ENCODE results near the gene ENG.
"Not testable (repeated sequence)": the region's sequence is repeated elsewhere in the genome, so short reads cannot be mapped to it uniquely, and the experiment has no call there.

Gene ENG

DNA sequence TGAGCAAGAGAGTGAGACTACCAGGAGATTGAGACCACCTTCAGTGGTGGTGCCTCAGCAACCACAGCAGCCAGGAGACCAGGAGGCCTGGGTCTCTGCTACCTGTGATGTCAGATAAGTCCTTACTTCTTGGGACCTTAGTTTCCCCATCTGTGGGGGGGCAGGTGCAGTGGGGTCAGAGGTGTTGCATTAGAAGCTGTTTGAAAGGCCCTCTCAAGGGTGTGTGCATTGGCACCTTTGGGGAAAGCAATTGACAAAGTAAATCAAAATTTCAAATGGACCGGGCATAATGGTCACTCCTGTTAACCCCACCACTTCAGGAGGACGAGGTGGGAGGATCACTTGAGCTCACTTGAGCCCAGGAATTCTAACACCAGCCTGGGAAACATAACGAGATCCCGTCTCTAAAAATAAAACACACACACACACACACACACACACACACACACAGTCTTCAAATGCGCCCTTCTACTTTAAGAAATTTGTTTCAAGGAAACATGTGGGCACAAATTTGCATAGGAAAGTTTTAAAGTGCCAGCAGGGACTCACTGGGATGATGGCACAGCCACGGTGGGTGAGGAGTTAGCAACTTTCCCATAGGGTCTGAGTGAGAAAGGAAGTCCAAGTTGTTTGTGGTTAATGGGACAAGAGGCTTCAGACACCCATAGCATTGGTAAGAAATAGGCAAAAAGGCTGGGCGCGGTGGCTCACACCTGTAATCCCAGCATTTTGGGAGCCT is 24.4 kb upstream of the ENG start:
- DNase-seq (ENCODE audit: low read depth in 2 of 2): no peak

- DNase-seq (ENCODE audit: low read depth in 2 of 2): no peak
Measured at GRCh38 chr9:127878001-127878651, 23.7 kb upstream of the ENG start.

GRCh38 chr9:127877566-127877998 is 23.1 kb upstream of the ENG start, which contains the start of gene AK1:
TSS of gene AK1 (minus strand) at chr9:127877675. CDS start at chr9:127874617, 3,058 bp downstream.
- DNase-seq (ENCODE audit: low read depth in 2 of 2): no peak

DNA sequence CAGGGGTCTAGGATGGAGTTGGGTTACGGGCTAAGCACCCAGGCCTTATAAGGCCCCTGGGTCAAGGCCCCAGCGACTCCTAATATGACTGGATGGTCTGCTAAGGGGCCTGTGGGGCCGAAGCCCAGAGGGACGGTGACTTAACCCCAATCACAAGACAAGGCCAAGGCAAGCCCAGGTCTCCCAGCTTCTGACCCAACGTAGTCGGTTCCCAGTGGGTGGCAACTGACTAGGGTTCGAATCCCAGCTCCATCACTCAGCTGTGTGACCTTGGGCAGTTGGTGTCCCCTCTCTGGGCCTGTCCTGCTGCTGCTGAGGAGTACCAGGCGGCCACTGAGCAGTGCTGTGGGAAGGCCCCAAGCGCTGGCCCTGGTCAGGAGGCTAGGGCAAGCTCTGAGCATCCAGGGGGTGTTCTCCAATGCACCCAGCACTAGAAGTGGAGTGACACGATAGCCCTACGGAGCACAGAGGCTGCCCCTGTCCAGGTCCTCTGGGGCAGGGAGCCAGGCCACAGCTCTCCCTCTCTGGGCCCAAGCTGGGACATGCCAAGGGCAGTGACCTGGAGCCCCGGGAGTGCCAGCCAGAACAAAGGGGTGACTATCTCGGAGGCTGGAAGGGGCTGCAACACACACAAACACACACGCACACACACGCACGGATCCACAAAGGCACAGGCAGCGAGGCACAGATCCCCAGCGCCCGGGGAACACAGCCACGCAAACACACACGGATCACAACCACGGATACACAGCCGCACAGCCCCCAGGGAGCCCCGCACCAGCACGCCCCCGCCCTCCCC is 22.5 kb upstream of the ENG start:
- DNase-seq (ENCODE audit: low read depth in 2 of 2): no peak

DNA sequence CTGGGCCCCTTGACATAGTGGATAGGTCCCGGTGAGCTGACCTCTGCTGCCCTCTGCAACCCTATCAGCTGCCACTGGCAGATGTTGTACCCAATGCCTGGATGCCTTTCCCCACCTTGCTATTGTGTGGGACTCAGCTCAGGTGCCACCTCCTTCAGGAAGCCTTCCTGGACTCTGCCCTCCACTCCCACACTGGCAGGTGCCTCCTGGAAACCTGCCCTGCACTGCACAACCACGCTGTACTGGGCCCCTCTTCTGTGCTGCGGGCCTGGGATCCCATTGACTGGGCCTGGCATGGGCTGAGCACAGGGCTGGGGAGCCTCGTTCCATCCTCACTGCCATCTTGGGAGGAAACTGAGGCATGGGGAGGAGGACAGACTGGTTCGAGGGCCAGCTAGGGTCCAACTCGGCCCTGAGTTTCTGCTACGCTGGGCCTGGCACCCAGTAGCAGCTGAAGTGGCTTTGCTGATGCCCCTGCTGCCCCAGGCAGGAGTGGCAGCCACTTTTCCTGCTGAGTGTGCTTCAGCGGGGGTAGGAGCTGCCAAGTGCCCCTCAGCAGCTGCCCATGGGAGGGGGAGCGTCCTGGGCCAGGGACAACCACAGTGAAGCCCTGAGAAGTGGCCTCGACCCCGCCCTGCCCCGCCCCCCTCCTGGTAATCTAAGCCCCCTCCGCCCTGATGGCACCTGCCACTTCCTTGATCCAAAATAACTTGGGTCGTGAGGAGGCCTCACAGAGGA is 21.7 kb upstream of the ENG start:
- no peak for DNase-seq (ENCODE audit: low read depth in 2 of 2)

DNA sequence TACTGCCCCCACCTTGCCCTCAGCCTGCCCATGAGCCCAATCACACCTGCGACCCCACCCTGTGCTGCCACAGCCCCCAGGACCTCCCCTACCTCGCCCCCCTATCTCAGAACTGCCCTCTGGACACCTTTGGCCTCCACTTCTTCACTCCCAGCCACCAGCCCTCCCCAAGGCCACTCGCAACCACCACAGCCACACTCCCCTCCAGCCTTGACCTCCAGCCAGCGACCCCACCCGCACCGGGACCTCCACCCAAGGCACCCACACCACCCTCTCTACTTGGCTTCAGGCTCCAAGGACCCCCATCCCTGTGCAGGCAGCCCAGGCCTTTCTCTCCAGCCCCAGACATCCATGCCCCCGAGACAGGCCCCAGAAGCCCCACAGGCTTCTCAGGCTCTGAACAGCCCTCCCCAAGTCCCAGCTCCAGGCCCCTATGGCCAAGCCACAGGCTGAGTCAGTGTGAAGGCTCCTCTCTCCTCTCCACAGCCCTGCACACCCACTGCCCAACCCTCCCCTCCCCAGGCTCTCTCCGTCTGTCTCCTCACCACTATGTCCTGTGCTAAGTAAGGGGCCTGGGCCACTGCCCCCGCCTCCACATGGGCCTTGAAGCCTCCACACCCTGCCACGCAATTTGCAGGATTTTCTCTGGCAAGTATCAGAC is 21.0 kb upstream of the ENG start:
- no peak for DNase-seq (ENCODE audit: low read depth in 2 of 2)

- no peak for DNase-seq (ENCODE audit: low read depth in 2 of 2)
Measured at GRCh38 chr9:127874301-127875221, 20.1 kb upstream of the ENG start.

DNA sequence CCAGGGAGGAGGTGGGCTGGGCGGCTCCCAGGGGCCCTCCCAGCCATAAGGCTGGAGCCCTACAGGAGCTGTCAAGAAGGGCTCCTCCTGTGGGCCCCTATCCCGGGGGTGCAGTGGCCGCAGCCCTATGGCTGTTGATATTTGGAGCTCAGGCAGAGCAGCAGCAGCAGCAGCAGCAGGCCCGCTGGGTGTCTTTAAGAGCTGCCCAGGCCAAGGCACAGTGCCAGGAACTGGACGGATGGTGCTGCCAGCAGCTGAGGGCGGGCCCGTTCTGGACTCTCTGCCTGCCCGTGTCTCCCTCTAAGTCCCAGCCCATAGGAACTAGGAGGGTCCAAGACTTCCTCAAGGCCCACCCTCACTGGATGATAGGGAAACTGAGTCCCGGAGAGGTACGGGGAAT is 19.4 kb upstream of the ENG start:
- no peak for DNase-seq (ENCODE audit: low read depth in 2 of 2)

- DNase-seq (ENCODE audit: low read depth in 2 of 2): no peak
Measured at GRCh38 chr9:127873223-127873691, 18.8 kb upstream of the ENG start.

- DNase-seq (ENCODE audit: low read depth in 2 of 2): no peak
Measured at GRCh38 chr9:127872369-127873222, 18.1 kb upstream of the ENG start.

- DNase-seq (ENCODE audit: low read depth in 2 of 2): no peak
Measured at GRCh38 chr9:127871531-127871930, 17.1 kb upstream of the ENG start.

DNA sequence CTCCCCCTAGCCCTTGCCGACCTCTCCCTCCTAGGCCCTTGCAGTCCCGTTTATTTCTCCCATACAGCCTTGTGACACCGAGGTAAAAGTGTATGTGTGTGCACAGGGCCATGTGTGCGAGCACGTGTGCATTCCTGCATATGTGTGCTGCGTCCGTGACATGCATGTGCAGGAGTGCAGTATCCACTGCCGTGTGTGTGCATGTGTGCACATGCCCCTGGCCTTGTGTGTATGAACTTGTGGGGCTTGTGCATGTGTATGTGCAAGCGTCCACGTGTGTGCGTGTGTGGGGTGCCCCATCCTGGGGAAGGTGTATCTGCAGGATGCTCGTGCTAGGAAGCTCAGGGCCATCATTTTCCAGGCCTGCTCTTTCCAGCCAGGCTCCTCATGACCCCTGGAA is 16.4 kb upstream of the ENG start:
- DNase-seq (ENCODE audit: low read depth in 2 of 2): no peak

DNA sequence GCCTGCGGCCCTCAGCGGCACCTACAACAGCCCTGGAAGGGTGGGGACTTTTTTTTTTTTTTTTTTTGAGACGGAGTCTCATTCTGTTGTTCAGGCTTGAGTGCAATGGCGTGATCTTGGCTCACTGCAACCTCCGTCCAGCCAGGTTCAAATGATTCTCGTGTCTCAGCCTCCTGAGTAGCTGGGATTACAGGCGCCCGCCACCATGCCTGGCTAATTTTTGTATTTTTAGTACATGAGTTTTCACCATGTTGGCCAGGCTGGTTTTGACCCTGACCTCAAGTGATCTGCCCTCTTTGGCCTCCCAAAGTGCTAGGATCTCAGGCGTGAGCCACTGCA is 15.7 kb upstream of the ENG start:
- DNase-seq (ENCODE audit: low read depth in 2 of 2): not testable (repeated sequence)

DNA sequence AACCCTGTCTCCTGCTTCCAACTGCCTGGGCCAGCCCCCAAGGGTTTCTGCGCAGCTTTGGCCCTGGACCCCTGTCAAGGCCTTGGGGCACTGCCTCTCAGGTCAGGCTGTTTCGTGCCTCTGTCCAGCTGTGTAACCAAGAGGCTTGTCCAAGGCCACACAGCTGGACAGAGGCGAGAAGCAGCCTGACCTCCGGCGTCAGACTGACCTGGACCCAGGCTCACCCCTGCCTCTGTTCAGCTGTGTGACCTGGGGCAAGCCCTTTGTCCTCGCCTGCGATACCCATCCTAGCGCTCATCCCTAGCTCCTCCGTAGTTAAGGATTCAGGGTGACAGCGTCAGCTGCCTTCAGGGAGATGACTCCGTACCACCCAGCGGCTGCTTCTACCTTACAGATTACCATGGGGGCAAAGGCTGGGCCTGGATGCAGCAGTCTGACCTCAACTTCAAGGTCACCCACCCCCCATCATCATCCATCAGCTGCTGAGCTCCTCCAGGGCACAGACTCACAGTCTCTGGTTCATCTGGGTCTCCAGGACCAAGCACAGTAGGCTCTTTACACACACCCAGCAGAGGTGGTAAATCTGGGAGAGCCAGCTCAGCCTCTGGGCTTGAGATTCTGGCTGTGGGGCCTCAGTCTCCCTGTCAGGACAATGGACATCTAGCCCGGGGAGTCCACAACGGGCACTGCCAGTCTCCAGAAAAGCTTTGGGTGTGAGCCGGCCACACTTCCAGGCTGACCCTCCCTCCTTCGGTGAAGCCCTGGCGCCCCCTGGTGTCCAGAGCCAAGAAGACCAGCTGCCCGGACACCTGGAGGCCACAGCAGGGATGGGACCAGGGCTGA is 15.1 kb upstream of the ENG start:
- peak; percentile 54 to 72 for DNase-seq (ENCODE audit: low read depth in 2 of 2)

- no peak for DNase-seq (ENCODE audit: low read depth in 2 of 2)
Measured at GRCh38 chr9:127868278-127868902, 13.9 kb upstream of the ENG start.

GRCh38 chr9:127867356-127868277 is 13.2 kb upstream of the ENG start:
- DNase-seq (ENCODE audit: low read depth in 2 of 2): no peak

- no peak for DNase-seq (ENCODE audit: low read depth in 2 of 2)
Measured at GRCh38 chr9:127866535-127866934, 12.1 kb upstream of the ENG start.
